Measurements from ENCODE around the gene SMARCC1. TPM values are rescaled to one million over a fixed set of nuclear protein-coding genes. Genes with fewer than 3 reads are reported as not detected.

Gene SMARCC1
- total RNA-seq, 4 donors from 2014 or later: 38.5 to 54.2 (median 42.9) TPM

- intact Hi-C loops (cut with DNase I; ENCODE audit: low total_unique reads): no loop called here
- 93% methylated on average over 6 of the region's 6 CpGs for WGBS, 2 donors
Measured at GRCh38 chr3:47688488-47688887, 93.2 kb downstream of the SMARCC1 start.

GRCh38 chr3:47685037-47685436, 96.7 kb downstream of the SMARCC1 start:
- no peak overlapping the region for H3K4me3 ChIP-seq (ENCODE audit: low read depth, poor library complexity, severe bottlenecking)
- TF ChIP-seq POLR2A (IDR thresholded peaks at IDR 0.05): no peak
- TF ChIP-seq CTCF (IDR thresholded peaks at IDR 0.05): no peak
- no peak for DNase-seq (ENCODE audit: low spot score in 2 of 2)
- 85 to 88% methylated on average over 5 of the region's 5 CpGs for WGBS, 2 donors
- intact Hi-C loops (cut with DNase I; ENCODE audit: low total_unique reads): no loop called here

More at GRCh38 chr3:47688488-47688887, 93.2 kb downstream of the SMARCC1 start:
- no peak for DNase-seq (ENCODE audit: low spot score in 2 of 2)
- H3K4me3 ChIP-seq (ENCODE audit: low read depth, poor library complexity, severe bottlenecking): no peak overlapping the region
- TF ChIP-seq POLR2A (IDR thresholded peaks at IDR 0.05): no peak

- no peak overlapping the region for H3K4me3 ChIP-seq (ENCODE audit: low read depth, poor library complexity, severe bottlenecking)
- DNase-seq (ENCODE audit: low spot score in 2 of 2): no peak
- no peak for TF ChIP-seq CTCF (IDR thresholded peaks at IDR 0.05)
- no peak for TF ChIP-seq POLR2A (IDR thresholded peaks at IDR 0.05)
- 97 to 98% methylated on average over 2 of the region's 2 CpGs for WGBS, 2 donors
- intact Hi-C loops (cut with DNase I; ENCODE audit: low total_unique reads): no loop called here
Measured at GRCh38 chr3:47681016-47681415, 100.7 kb downstream of the SMARCC1 start.

GRCh38 chr3:47678446-47679338, 103.0 kb downstream of the SMARCC1 start:
- intact Hi-C loops (cut with DNase I; ENCODE audit: low total_unique reads): no loop called here
- H3K4me3 ChIP-seq (ENCODE audit: low read depth, poor library complexity, severe bottlenecking): no peak overlapping the region
- no peak for DNase-seq (ENCODE audit: low spot score in 2 of 2)
- WGBS, 2 donors: 90 to 91% methylated on average over 6 of the region's 6 CpGs
- TF ChIP-seq POLR2A (IDR thresholded peaks at IDR 0.05): no peak
- TF ChIP-seq CTCF (IDR thresholded peaks at IDR 0.05): no peak

- 90 to 94% methylated on average over 3 of the region's 3 CpGs for whole genome bisulfite sequencing, 2 donors
- H3K4me3 ChIP-seq (ENCODE audit: low read depth, poor library complexity, severe bottlenecking): no peak overlapping the region
- intact Hi-C loops (cut with DNase I; ENCODE audit: low total_unique reads): no loop called here
- TF ChIP-seq CTCF (IDR thresholded peaks at IDR 0.05) (no peak), POLR2A (IDR thresholded peaks at IDR 0.05) (no peak)
- no peak for DNase-seq (ENCODE audit: low spot score in 2 of 2)
Measured at GRCh38 chr3:47669026-47669749, 112.5 kb downstream of the SMARCC1 start.

GRCh38 chr3:47666118-47666517, 115.6 kb downstream of the SMARCC1 start:
- intact Hi-C loops (cut with DNase I; ENCODE audit: low total_unique reads): no loop called here
- TF ChIP-seq POLR2A (IDR thresholded peaks at IDR 0.05): no peak
- no peak overlapping the region for H3K4me3 ChIP-seq (ENCODE audit: low read depth, poor library complexity, severe bottlenecking)
- no peak for DNase-seq (ENCODE audit: low spot score in 2 of 2)
- 79 to 83% methylated on average over 2 of the region's 2 CpGs for WGBS, 2 donors
